DMS 273 (cell line): ENCODE data around the gene PRDM15.

Experiments
- DNase-seq: peaks from one replicate; lab custom pipeline; 2025; ENCODE audit not compliant: unreplicated experiment; lab: John Stamatoyannopoulos, UW

PRDM15 gene

GRCh38 chr21:41907496-41908258 is 28.5 kb upstream of the PRDM15 start:
- DNase-seq = no peak

GRCh38 chr21:41906770-41907169 is 27.6 kb upstream of the PRDM15 start:
- DNase-seq = no peak

- DNase-seq = no peak
Observed at GRCh38 chr21:41903559-41904351, 24.6 kb upstream of the PRDM15 start.

- DNase-seq = no peak
Observed at GRCh38 chr21:41902946-41903345, 23.8 kb upstream of the PRDM15 start.

- no peak for DNase-seq
Observed at GRCh38 chr21:41901782-41902181, 22.6 kb upstream of the PRDM15 start.

- no peak for DNase-seq
Observed at GRCh38 chr21:41901099-41901498, 22.0 kb upstream of the PRDM15 start.

GRCh38 chr21:41900401-41900800 is 21.3 kb upstream of the PRDM15 start:
- DNase-seq = no peak

- no peak for DNase-seq
Observed at GRCh38 chr21:41899426-41900202, 20.5 kb upstream of the PRDM15 start.

- DNase-seq = no peak
Observed at GRCh38 chr21:41898998-41899397, 19.9 kb upstream of the PRDM15 start.

- DNase-seq = no peak
Observed at GRCh38 chr21:41897700-41898099, 18.6 kb upstream of the PRDM15 start.

GRCh38 chr21:41897047-41897669 is 18.0 kb upstream of the PRDM15 start:
- DNase-seq = no peak

GRCh38 chr21:41895643-41896493 is 16.7 kb upstream of the PRDM15 start:
- DNase-seq = no peak

- DNase-seq = no peak
Observed at GRCh38 chr21:41894922-41895557, 15.9 kb upstream of the PRDM15 start.

GRCh38 chr21:41894511-41894910 is 15.4 kb upstream of the PRDM15 start:
- no peak for DNase-seq

GRCh38 chr21:41892726-41893125 is 13.6 kb upstream of the PRDM15 start:
- DNase-seq = no peak

- DNase-seq = no peak
Observed at GRCh38 chr21:41891132-41891531, 12.0 kb upstream of the PRDM15 start.

GRCh38 chr21:41890355-41890754 is 11.2 kb upstream of the PRDM15 start:
- DNase-seq = no peak

- peak; percentile 68 for DNase-seq
Observed at GRCh38 chr21:41888749-41889376, 9.7 kb upstream of the PRDM15 start.

- DNase-seq = no peak
Observed at GRCh38 chr21:41887667-41888066, 8.5 kb upstream of the PRDM15 start.
